Iris pigment epithelial cell (primary cell): ENCODE measurements around the gene NSG1.
"Not testable (repeated sequence)": the region's sequence is repeated elsewhere in the genome, so short reads cannot be mapped to it uniquely, and the experiment has no call there.

Experiments
- DNase-seq: peaks from one replicate; pipeline ENCODE4 v3.0.0-alpha.2; 2011; ENCODE audit warnings: low read depth

Gene NSG1

GRCh38 chr4:4386736-4387392, at the start of gene NSG1:
TSS of gene NSG1 (plus strand) at chr4:4387102. CDS start at chr4:4387630, 528 bp downstream.
- DNase-seq, result peak; percentile 41

GRCh38 chr4:4338210-4339001, 48.5 kb upstream of the NSG1 start:
- no peak for DNase-seq

GRCh38 chr4:4339504-4340085, 47.3 kb upstream of the NSG1 start:
- peak; percentile 14 for DNase-seq

GRCh38 chr4:4341861-4342650, 44.8 kb upstream of the NSG1 start:
- no peak for DNase-seq

GRCh38 chr4:4343038-4343437, 43.9 kb upstream of the NSG1 start:
- DNase-seq, result no peak

GRCh38 chr4:4344915-4345527, 41.9 kb upstream of the NSG1 start:
- DNase-seq, result no peak

- DNase-seq, result no peak
Observed at GRCh38 chr4:4347585-4347984, 39.3 kb upstream of the NSG1 start.

- DNase-seq, result not testable (repeated sequence)
Observed at GRCh38 chr4:4348585-4348984, 38.3 kb upstream of the NSG1 start.

- no peak for DNase-seq
Observed at GRCh38 chr4:4349867-4350266, 37.0 kb upstream of the NSG1 start.

- no peak for DNase-seq
Observed at GRCh38 chr4:4350909-4351308, 36.0 kb upstream of the NSG1 start.

- DNase-seq, result no peak
Observed at GRCh38 chr4:4355302-4355701, 31.6 kb upstream of the NSG1 start.

GRCh38 chr4:4356106-4357041, 30.5 kb upstream of the NSG1 start:
- no peak for DNase-seq

- no peak for DNase-seq
Observed at GRCh38 chr4:4358093-4358854, 28.6 kb upstream of the NSG1 start.

- no peak for DNase-seq
Observed at GRCh38 chr4:4361883-4362282, 25.0 kb upstream of the NSG1 start.

- DNase-seq, result peak; percentile 35
Observed at GRCh38 chr4:4362991-4363697, 23.8 kb upstream of the NSG1 start.

GRCh38 chr4:4364061-4364460, 22.8 kb upstream of the NSG1 start:
- DNase-seq, result no peak

GRCh38 chr4:4364486-4365208, 22.3 kb upstream of the NSG1 start:
- no peak for DNase-seq

- no peak for DNase-seq
Observed at GRCh38 chr4:4368809-4369580, 17.9 kb upstream of the NSG1 start.
